Fibroblast of skin of right quadriceps (primary cell): Measurements from ENCODE around the gene SELENOO.

Experiments
- DNase-seq: peaks from one replicate; pipeline ENCODE4 v3.0.0-alpha.2; 2013

The SELENOO gene

DNA sequence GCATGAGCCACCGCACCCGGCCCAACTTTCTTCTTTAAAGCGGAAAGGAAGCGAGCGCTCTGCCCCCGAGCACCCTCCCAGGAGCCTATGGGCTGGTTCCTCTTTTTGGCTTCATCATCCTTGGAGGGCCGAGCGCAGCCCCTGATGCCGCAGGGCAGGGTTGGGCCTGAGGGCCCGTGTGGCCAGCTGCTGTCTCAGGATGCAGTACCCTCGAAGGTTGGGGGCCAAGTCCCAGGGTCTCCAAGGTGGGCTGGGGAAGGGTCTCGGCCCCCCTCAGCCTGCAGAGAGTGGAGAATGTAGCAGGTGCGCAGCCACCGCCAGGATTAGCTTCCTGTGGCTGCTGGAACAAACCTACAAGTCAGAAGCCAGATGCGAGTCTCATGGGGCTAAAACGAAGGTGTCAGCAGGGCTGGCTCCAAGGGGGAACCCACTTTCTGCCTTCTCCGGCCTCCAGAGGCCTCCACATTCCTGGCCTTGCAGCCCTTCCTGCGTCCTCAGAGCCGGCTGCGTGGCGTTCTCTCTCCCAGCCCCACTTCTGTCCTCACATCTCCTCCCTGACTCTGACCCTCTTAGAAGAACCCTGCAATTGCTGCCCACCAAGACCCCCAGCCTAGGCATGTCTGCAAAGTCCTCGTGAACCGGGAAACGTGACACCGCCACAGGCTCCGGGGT lies 27.4 kb upstream of the SELENOO start:
- no peak for DNase-seq

DNA sequence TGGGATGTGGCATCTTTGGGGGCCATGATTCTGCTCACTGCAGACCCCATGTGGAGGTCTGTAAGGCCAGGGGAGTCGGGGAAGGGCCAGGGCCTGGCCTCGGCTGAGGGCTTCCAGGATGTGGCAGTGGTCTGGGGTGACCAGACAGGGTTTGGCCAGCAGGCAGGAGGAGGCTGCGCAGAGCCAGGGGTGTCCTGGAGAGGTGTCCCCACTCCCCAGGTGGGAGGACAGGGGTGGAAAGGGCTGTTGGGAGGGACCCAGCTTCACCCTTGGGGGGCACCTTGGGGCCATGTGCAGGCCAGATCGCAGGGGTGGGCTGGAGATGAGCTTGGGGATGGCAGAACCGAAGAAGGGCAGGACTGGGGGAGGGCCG lies 26.8 kb upstream of the SELENOO start:
- DNase-seq, result no peak

DNA sequence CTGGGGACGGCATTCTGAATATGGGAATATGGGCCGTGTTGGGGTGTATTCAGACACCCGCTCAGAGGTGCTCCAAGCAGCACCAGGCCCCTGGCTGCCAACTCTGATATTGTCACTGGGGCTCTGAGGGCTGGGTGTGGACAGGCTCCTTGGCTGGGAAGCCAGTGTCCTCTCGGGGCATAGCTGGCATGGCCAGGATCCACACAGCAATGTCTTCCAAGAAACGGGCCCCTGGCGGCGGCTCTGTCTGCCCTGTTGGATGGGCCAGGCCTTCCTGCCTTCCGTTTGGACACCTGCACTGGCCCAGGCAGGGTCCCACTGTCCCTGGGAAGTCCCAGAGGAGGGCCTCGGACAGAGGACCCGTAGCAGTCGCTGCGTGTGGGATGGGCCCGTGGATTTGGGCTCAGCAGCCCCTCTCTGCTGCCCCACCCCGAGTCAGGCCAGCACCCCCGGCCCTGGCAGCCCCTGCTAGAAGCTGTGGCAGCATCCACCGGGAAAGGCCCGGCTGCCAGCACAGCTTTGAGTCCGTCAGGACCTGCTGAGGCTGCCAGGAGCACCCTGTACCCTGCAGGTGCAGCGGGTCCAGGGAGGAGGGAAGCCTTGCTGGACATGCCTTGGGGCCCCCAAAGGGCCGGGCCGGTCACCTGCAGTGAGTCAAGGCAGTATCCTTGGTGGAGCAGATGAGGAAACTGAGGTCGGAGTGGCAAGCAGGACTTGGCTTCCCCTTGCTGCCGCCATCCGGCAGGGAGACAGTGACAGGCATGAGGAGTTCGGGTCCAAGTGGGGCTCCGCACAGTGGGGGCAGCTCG lies 26.2 kb upstream of the SELENOO start:
- DNase-seq, result no peak

DNA sequence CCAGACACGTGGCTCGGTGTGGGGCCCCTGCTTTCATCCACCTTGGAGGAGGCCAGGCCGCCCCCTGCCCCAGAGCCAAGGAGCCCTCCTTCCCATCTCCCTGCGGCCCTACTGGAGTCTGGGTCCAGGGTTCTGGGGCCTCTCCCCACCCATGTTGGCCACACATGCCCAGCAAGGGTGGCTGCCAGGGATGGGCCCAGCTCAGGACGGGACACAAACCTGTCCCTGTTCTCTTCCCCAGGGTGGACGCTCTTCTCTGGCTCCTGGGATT lies 25.7 kb upstream of the SELENOO start:
- no peak for DNase-seq

DNA sequence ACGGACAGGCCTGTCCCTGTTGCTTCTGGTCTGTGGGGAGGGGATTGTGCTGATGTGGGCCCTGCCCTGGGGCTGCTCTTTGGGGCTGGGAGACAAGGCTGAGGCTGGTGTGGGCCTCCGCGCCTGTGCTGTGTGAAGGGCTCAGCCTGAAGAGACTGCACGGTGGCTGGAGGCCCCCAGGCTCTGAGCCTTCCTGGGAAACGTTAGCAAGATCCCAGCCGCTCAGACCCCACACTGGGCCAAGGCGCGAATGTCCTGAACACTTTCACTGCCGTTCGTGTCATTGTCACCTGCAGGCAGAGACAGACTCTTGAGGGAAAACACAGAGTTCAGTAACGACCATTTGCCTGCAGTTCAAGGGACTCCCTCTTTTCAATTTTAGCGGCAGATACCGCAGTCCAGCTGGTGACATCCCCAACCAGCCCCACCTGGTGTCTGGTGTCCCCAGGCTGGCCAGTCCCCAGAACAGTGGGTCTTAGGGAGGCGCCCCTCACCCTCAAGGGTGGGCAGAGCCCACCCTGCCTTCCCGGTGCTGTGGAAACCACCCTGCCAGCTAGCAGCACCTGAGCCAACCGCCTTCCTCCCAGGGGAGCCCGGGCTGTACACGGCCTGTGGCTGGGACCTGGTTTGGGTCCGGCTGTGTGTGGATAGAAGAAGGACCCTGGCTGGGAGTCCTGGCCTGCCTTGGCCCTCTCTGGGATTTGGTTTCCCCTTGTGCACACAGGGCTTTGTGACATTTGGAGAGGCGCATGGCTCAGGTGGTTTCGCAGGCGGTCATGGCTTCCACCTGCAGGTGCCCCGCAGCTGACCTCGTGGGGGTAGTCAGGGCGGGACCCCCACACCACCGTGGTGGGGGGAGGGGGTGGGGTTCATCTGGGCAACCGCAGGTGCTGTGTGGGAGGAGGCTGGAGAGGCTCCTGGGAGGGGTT lies 24.6 kb upstream of the SELENOO start:
- no peak for DNase-seq

DNA sequence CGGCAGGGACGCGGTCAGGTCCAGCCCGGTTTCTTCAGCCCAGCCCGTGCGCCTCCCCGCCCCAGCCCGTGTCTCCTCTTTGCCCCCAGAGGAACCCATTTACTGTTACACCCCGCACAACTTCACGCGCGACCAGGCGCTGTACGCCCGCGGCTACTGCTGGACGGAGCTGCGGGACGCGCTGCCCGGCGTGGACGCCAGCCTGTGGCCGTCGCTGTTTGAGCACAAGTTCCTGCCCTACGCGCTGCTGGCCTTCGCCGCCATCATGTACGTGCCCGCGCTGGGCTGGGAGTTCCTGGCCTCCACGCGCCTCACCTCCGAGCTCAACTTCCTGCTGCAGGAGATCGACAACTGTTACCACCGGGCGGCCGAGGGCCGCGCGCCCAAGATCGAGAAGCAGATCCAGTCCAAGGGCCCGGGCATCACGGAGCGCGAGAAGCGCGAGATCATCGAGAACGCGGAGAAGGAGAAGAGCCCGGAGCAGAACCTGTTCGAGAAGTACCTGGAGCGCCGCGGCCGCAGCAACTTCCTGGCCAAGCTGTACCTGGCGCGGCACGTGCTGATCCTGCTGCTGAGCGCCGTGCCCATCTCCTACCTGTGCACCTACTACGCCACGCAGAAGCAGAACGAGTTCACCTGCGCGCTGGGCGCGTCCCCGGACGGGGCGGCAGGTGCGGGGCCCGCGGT lies 23.8 kb upstream of the SELENOO start:
- no peak for DNase-seq

DNA sequence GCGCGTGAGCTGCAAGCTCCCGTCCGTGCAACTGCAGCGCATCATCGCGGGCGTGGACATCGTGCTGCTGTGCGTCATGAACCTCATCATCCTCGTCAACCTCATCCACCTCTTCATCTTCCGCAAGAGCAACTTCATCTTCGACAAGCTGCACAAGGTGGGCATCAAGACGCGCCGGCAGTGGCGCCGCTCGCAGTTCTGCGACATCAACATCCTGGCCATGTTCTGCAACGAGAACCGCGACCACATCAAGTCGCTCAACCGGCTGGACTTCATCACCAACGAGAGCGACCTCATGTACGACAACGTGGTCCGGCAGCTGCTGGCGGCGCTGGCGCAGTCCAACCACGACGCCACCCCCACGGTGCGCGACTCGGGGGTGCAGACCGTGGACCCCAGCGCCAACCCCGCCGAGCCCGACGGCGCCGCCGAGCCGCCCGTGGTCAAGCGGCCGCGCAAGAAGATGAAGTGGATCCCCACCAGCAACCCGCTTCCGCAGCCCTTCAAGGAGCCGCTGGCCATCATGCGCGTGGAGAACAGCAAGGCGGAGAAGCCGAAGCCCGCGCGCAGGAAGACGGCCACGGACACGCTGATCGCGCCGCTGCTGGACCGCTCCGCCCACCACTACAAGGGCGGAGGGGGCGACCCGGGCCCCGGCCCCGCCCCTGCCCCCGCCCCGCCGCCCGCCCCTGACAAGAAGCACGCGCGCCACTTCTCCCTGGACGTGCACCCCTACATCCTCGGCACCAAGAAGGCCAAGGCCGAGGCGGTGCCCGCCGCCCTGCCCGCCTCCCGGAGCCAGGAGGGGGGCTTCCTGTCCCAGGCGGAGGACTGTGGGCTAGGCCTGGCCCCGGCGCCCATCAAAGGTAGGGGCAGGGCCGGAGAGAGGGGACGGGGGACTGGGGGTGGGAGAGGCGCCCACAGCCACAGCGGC lies 23.0 kb upstream of the SELENOO start:
- no peak for DNase-seq

DNA sequence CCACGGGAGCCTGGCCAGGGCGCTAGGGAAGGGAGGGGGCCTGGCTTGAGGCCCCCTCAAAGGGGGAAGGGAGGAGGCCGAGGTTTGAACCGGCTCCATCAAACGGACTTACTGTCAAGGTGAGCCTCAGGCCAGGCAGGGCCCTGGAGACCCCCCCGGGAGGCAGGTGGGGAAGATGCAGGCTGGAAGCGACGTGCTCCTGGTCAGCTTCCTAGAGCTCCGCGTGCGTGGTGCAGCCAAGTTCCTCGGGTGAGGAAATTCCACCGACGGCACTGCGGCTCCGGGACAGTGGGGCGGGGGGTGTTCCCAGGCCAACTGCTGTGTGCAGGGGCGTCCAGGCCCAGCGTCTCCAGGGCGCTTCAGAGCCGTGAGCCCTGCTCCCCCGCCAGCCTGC lies 22.3 kb upstream of the SELENOO start:
- DNase-seq, result no peak

DNA sequence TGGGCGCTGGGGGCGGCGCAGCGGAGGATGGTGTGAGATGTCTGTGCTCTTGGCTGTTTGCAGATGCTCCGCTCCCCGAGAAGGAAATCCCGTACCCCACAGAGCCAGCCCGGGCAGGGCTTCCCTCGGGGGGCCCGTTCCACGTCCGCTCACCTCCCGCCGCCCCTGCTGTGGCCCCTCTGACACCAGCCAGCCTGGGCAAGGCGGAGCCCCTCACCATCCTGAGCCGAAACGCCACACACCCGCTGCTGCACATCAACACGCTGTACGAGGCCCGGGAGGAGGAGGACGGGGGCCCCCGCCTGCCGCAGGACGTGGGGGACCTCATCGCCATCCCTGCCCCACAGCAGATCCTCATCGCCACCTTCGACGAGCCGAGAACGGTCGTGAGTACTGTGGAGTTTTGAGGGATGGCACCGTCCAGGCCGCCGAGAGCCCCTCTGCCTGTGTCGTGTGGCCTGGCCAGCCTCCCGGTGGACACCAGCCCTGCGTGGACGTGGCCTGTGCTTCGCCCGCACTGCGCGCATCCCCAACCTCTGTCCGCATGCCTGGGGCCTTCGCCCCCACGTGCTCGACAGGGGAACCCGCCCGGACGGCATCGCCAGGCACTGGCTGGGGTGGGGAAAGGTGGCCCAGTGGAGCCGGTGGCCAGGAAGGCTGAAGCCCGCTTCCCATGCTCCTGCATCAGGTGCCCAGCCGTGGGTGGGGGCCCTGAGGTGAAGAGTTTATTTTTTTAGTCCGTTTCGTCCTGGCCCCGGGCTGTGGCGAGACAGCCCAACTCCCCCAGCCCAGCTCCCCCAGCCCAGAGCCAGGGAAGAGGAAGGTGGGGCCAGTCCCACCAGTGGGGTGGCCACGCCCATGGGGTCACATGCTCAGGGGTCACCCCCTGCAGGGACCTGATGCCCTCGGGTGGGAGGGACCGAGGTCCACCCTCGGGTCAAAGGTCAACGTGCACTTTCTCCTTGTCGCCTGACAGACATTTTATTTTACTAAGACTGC lies 21.6 kb upstream of the SELENOO start:
- no peak for DNase-seq

DNA sequence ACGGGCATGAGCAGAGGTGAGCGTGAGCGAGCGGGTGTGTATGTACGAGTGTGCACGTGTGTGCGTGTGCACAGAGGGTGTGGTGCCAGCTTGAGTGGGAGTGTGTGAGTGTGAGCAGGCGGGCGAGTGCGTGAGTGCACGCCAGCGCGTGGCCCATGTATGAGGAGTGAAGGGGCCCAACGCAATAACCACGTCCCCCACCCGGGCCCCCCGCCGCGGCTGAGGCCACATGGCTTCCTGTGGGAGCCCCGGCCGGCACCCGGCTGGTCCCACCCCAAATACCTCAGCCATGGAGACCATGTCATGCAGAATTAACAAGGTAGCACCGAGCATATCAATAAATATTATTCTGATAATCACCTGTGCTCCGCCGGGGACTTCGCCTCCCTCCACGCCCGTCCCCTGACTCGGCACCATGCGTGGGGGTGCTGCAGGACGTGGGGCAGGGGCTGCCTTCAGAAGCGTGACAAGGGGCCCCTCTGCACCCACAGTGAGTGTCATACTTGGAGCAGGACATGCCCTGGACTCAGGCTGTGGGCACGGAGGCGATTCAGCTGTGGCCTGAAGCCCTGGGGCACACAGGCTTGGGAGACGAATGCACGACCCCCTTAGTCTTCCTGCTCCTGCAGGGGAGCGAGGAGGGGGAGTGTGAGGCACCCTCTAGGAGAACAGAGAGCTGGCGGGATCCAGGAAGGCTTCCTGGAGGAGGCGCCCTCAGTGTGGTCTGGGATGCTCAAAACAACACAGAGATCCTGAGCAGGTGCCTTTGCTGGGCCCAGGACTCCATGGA lies 20.7 kb upstream of the SELENOO start:
- DNase-seq, result no peak

DNA sequence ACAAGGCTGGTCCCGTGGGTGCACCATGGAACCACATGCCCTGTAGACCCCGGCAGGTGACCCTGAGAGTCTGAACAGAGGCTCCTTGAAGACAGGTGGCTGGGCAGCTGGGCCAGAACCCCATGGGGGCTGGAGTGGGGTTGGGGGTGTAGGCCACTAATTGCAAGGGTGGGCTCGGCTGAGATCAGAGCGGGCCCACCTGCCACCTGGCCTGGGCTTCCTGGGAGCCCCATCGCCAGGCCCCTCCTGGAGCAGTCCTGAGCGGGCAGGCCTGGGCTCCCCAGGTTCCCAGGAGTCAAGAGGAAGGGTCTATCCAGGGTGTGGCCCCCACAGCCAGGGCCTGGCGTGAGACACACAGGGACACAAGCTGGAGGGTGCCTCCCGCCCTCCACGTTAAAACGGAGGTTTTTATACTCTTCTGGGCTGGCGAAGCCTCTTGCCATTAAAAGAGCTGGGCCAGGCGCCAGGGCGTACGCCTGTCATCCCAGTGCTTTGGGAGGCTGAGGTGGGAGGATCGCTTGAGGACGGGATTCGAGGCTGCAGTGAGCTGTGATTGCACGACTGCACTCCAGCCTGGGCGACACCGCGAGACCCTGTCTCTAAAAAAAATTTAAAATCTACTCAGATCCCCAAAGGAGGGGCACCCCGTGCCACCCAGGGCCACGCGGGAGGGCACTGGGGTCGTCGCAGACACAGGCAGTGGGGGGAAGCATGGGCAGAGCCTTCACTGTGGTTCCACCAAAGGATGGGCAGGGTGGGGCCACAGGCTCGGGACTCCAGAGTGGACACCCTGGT lies 19.9 kb upstream of the SELENOO start:
- no peak for DNase-seq

DNA sequence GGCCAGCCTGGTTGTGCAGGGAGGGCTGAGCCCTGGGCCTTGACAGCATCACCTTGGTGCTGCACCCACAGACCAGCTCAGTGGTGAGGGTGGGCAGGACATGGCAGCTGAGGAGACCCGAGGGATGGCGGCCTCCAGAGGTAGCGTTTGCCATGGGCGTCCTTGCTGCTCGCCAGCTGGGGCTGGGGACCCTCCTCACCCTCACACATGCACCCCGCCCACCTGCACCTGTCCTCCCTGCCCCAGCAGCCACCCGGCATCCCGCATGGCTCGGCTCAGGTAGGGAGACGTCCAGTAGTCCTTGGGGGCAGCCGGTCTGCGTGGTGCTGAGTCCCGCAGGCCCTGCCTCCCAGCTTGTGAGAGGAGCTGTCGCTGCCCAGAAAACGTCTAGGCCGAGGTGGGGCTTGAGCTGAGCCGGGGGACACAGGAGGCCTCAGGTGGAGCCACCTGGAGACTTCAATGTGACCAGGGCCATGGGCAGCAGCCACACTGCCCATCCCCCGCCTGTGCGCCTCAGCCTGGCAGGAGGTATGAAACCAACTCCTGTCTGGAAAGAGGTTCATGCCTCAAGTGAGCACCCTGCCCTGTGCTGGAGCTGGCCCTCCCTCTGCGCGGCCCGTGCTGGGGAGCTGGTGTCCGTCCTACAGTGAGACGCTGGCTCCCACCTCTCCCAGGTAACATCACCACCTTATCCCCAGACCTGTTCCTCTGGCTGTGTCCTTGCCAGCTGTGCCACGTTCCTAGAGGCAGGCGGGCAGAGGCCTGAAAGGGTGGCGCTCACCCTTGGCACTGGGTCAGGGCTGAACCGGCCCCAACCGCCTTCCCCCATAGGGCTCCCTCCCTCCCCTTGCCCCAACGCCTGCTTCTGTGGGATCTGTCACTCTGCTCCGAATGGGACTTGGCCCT lies 18.4 kb upstream of the SELENOO start:
- no peak for DNase-seq

DNA sequence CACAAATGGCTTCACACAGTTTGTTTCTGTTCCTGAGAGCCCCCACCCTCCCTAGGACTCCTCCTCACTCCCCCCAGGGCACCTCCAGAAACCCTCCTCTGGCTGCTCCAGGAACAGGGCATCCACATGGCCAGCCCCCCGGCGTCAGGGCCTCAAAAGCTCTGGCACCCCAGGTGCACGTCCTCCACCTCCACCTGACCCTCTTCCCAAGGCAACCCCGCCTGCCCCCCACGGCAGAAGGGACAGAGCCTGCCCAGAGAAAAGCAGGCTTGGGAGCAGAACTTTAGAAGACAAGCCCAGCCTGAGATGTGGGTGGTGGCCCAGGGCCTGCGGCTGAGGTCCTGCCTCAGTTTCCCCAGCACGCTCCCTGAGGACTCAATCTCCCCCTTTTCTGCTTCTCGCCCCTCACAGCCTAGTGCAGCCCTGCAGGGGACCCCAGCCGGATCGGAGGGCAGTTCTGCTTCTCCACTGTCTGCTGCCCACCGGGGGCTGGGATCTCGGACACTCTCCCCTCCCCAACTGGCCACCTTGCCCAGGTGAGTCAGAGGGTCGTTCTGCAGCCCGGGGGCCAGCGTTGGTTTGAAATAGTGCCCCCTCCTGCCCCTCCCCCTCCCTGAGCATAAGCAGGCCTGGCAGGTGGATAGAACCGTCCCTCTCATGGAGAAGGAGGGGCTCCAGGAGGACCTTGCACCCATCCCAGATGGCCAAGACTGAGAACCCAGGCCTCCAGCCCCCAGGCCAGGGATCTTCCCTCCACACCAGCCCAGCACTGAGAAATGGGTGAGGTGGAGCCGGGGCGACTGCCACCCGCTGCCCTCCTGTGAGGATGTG lies 17.5 kb upstream of the SELENOO start:
- no peak for DNase-seq

DNA sequence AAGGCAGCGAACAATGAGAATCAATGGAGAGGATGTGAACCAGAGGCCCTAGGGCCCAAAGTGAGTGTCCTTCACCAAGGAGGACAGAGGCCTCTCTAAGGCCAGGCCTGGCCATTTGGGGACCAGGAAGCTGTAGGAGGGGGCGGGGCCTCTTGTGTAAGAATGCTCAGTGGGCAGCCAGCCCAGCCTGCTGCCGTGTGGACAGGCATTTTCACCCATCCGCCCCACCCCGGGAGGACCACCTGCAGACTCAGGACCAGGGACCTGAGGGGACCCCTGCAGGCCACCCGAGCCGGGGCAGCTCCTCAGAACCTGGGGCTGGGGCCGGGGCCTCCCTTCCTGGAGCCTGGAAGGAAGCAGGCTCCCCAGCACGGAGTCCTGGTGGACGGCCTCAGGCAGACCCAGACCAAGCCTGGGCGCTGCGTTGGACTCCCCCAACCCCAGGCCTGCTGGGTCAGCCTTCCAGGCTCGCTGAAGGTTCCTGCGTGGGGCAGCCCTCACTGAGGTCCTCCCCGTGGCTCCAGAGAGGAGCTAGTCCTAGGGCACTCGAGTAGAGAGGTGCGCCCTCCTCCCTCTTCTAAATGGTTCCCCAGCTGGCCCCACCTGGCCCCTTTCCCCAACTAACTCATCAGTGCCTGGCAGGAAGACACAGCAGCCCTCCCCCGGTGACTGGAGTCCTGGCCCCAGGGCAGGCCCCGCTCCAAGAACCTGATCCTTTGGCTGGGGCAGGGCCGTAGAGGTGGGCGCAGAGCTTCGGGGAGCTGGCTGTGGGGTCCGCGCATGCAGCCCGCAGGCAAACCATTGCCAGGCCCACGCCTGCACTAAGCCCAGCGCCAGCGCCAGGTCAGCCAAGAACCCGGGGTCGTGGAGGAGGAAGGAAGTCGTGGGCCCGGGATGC lies 16.6 kb upstream of the SELENOO start:
- peak; percentile 35 for DNase-seq

DNA sequence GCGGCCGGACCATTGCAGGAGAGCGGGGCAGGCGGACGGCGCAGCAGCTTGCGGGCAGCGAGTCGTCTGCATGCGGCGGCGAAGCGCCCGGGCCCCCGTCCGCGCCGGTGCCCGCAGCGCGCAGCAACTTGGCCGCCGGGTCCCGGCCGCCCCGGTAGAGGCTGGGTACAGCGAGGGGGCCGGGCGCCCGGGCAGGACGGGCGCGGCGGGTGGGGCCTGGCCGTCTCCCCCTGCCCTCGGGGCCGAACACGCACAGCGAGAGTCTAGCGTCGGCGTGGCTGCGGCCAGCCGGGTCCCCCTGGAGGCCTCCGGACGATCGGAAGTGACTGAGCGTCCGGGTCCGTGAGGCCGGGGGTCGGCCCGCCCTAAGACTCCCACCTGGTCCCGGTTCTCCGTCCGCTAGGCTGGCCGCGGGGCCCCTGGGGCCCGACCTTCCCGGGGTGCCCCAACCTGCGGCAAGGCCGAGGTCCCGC lies 15.9 kb upstream of the SELENOO start:
- no peak for DNase-seq
